Hippocampal formation (tissue), 2 donors: ENCODE measurements around the gene DOLK.

Source experiments
- DNase-seq, 2 donors: peaks; one replicate each; lab custom pipeline; 2025; lab: John Stamatoyannopoulos, UW

Gene DOLK

GRCh38 chr9:128906741-128907140, 40.7 kb downstream of the DOLK start:
- no peak for DNase-seq

DNA sequence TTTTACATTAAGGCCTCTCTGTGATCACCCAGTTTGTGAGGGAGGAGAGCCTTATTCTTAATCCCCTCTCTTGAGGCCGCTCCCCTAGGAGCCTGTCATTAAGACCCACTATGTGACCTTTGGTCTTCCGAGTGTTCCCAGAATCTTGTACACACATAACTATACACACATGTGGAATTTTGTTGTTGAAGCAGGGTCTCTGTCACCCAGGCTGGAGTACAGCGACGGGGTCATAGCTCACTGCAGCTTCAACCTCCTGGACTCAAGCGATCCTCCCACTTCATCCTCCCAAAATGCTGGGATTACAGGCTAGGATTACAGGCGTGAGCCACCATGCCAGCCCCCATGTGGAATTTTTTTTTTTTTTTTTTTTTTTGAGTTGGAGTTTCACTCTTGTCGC, 41.4 kb downstream of the DOLK start:
- no peak for DNase-seq

DNA sequence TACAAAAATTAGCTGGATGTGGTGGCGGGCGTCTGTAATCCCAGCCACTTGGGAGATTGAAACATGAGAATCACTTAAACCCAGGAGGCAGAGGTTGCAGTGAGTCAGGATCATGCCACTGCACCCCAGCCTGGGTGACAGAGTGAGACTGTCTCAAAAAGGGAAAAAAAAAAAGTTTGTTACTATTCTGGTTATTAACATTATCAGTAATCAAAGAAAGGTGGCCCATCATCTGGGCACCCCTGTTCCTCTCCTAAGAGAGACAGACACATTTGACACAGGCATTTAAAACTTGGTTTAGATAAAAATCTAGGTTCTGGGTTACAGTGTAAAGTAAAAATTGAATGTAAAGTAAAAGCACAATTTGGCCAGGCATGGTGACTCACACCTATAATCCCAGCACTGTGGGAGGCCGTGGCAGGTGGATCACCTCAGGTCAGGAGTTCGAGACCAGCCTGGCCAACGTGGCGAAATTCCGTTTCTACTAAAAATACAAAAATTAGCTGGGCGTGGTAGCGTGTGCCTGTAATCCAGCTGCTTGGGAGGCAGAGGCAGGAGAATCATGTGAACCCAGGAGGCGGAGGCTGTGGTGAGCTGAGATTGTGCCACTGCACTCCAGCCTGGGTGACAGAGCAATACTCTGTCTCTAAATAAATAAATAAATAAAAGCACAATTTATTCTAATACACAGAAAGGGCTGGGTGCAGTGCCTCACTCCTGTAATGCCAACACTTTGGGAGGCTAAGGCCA, 43.4 kb downstream of the DOLK start:
- no peak for DNase-seq

- DNase-seq, result no peak
Measured at GRCh38 chr9:128903079-128903461, 44.3 kb downstream of the DOLK start.

DNA sequence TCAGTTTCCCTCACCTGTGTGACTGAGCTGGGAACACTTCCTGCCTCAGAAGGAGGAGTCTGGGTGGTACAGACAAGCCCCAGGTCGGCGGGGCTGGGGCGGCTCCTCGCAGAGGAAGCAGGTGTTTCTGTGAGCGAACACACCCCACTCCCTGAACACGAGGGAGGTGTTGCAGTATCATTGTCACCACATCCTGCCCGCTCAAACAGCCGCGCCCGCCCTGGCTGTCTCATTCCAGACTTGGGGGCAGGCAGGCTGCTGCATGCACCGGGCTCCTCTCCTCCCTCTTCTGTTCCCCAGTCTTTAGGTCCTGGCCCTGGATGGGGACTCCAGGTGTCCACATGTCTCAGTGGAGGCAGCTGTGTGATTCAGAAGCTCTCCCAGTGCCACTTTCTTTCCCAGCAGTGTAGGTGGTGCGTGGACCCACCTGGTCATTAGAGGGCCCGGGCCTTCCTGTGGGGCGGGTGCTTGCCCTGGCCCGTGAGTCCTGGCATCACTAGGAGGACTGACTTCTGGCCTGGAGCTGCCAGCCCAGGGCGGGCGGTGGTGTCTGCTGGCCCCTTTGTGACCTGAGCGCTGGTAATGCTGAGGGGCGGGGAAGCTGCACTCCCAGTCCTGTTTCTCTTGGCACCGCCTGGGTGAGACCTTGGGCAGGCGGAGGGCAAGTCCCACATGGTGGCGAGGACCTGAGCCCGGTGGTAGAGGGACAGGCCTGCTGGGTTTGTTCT, 44.9 kb downstream of the DOLK start:
- no peak for DNase-seq

GRCh38 chr9:128901822-128902221, 45.6 kb downstream of the DOLK start:
- no peak for DNase-seq

GRCh38 chr9:128901379-128901778, 46.0 kb downstream of the DOLK start:
- DNase-seq, result no peak

DNA sequence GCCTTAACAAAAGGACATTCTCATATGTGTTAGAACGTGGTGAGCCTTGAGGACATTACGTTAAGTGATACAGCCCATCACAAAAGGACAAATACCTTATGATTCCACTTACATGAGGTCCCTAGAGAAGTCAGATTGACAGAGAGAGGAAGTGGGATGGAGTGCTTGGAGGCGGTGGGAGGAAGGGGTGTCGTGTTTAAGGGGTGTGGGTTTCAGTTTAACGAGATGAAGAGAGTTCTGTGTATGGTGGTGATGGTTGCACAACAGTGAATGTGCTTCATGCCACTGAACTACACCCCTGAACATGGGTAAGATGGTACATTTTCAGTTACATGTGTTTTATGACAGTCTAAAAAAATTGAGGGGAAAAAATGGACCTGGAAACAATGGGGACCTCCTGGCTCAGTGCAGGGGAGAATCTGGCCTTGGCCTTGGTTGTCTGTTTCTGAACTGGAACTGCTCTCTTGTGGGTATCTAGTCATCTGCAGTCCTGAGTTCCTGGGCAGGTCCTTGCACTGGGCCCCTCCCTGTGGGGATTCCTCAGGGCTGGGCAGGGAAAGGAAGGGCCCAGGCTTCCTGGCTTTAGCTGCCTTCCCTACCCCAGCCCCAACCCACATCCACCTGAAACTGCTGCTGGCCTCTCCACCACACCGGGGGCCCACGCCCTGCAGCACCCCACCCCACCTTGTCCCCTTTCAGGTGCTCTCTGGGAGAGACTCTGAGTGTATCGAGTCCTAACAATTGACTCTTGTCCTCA, 47.7 kb downstream of the DOLK start:
- no peak for DNase-seq

- DNase-seq, result no peak
Measured at GRCh38 chr9:128898845-128899565, 48.4 kb downstream of the DOLK start.

DNA sequence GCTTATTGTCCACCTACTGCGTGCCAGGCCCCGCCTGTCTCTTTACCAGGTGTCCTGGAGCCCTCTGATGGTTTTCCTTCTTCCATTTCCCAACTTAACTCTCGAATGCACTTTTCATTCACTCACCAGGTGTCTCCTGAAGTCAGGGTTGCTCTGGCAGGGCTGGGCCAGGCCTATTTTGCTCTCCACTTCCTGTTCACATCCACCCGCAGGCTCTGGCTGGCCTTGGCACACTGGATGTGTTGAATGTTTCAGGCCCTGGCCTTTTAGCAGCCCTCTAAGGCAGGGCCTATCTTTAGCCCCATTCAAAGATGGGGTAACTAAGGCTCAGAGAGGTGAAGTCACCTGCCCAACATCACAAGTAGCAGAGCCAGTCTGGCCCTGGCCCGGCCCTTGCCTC, 49.0 kb downstream of the DOLK start:
- DNase-seq, result no peak

DNA sequence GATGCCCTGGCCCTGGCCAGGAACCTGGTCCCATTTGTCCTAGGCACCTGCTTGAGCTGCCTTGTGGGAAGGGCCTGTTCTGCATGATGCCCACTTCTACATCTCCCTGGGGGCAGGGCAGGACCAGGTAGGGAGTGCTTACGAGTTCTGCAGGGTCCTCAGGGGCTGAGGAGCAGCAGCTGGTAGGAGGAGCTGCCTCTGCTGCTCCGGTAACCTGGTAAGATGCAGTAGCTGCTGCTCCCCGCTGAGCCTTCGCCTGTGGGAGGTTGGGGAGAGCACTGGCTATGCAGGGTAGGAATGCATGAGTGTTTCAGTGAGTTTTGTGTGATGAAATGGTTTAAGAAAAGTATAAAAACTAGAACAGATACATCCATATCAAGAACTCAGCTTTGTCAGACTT, 51.8 kb downstream of the DOLK start:
- no peak for DNase-seq
